Skin of body (tissue), 2 donors: ENCODE measurements around the gene HAUS1. TPM values are rescaled to one million over a fixed set of nuclear protein-coding genes. Genes with fewer than 3 reads are reported as not detected.

Experiments
- DNase-seq: peaks from one replicate; lab custom pipeline; 2025; lab: John Stamatoyannopoulos, UW
- total RNA-seq: library from RNA; depleted of rRNA; stranded (reverse); fragments of >200 nt; gene quantifications from one replicate; pipeline ENCODE4 v1.2.3, GENCODE V29; 2014

Gene HAUS1
- 21.3 TPM for total RNA-seq

DNA sequence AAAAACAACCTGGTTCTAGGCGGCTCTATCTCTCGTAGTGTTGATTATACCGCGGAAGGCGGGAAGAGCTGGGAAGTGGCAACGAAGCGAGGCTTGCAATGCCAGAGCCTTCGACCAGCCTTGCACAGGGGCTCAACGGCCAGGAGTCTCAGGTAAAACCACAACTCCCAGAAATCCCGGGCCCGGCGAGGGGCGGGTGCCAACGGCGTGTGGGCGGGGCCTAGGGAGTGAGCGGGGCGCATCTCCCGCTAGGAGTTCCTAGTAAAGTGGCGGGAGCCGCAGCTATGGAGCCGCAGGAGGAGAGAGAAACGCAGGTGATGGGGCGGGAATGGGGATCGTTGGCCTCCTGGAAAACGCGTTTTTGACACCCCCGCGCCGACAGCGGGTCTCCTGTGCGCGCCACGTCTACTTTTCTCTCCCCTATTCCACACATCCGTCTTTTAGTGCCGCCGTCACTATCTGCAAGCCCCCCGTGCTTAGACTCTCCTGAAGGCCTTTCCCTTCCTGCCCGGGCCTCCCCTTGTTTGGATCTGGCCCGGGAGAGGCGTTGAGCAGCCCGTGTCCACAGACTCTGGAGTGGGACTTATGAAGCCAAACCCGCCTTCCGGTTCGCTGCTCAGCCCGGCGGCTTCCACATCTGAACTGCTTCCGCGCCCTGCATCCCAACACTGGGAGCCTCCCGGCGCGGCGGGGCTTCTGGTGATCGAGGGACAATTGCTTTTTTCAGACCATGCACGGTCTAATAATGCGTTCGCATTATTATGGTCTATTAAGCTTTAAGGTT lies at the start of gene HAUS1:
Gene HAUS1, plus strand, starts transcription at position 258 of the 784 bp plus-strand sequence. Its CDS starts 27 bp downstream, at position 285.
- peak; percentile 75 for DNase-seq

- no peak for DNase-seq
Measured at GRCh38 chr18:46054956-46055837, 49.0 kb upstream of the HAUS1 start.

DNA sequence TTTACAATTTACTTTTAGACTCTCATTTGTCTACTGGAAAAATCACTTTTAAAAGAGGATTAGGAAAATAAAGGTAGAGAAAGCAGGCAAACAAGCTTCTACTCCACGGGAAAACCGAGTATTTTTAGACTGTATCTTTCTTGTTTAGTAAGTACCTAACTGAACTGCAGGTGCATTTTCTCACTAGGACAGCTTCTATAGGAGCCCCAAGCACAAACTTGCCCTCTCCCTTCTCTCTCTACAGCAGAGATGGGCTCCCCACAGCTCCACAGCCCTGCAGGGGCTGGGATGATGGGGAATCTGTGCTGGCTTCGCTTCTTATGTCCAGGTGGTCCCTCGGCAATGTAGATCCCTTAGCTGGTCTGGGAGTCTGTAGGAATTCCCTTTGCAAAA lies 48.4 kb upstream of the HAUS1 start:
- no peak for DNase-seq

- DNase-seq = no peak
Measured at GRCh38 chr18:46060359-46060841, 43.8 kb upstream of the HAUS1 start.

GRCh38 chr18:46061387-46061786 lies 42.8 kb upstream of the HAUS1 start:
- no peak for DNase-seq

- no peak for DNase-seq
Measured at GRCh38 chr18:46061796-46062195, 42.4 kb upstream of the HAUS1 start.

- DNase-seq = no peak
Measured at GRCh38 chr18:46062781-46063180, 41.4 kb upstream of the HAUS1 start.

DNA sequence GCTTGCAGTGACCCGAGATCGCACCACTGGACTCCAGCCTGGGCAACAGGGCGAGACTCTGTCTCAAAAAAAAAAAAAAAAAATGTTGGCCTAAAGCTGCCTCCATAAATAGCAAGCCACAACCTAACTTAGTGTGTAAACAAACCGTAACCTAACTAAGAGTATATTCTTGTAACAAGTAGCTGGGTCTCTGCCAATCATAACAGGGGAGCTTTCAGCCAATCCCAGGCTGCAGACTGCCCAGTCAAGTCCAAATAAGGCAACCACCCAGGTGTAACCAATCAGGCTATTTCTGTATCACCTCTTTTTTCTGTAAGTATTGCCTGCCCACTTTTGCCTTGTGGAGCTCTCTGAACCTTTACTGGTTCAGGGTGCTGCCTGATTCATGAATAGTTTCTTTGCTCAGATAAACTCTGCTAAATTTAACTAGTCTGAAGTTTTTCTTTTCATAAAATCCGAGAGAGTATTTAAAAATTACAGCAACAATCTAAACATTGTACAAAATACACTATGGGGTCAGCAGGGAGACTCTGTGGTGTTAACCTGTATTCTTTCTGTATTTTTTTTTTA lies 36.7 kb upstream of the HAUS1 start:
- DNase-seq = no peak

DNA sequence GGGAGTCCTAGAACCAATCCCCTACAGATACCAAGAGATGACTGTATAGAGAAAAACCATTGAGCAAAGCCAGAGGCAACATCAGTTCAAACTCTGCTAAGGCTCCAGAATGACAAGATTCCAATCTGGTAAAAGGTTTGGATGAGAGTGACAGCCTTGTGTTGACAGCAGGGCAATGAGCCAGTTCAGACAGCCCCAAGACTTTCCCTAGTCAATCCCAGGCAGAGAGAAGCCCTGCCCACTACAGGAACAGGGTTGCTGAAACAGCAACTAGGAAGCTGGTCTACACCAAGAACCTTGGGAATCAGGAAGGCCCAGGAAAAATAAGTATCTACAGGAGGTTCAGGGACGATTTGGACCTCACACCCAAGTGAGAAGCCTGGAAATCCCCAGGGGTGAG lies 35.4 kb upstream of the HAUS1 start:
- no peak for DNase-seq

GRCh38 chr18:46069524-46069923 lies 34.7 kb upstream of the HAUS1 start:
- no peak for DNase-seq

GRCh38 chr18:46070232-46070631 lies 34.0 kb upstream of the HAUS1 start:
- DNase-seq = no peak

DNA sequence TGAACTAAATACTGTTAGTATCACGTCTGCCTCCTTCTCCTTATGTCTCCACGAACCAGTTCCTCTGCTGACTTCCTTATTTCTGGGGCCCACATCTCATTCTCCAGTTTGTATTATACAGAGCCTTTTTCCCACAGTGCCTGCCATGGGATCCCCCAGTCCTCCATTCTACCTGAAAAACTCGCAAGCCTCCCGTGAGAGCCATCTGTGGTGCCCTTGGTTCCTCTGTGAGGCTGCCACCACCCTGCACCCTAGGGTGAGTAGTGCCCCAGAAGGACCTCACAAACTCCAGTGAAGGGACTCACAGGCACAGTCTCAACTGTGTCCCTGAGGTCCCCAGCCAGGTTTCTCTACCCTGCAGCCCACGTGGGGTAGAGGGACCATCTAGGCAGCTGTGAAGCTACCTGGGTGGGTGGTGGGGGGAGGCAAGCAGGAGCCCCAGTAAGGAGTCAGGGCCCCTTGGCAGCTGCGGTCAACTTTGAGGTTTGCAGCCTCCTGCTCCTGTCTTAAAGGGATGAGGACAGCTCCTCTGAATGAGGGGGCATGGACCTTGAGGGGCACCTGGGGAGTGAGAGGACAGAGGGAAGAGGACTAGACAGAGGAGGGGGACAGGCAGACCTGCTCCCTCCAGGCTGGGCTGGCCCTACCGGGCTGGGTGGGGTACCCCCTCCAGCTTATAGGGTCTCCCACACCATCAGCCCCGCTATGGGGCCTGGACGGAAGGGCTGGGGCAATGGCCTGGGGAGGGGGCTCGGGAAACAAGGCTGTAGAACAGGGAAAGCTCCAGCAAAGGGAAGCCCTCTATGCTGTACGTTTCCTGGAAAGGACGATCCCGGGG lies 33.2 kb upstream of the HAUS1 start:
- DNase-seq = no peak

- DNase-seq = peak; percentile 28
Measured at GRCh38 chr18:46071653-46072375, 32.4 kb upstream of the HAUS1 start, which contains the start of gene PSTPIP2. Gene PSTPIP2, minus strand, starts transcription at chr18:46072260. Its CDS starts 72 bp downstream, at chr18:46072188.

GRCh38 chr18:46072376-46072867 lies 31.8 kb upstream of the HAUS1 start:
- DNase-seq = no peak

DNA sequence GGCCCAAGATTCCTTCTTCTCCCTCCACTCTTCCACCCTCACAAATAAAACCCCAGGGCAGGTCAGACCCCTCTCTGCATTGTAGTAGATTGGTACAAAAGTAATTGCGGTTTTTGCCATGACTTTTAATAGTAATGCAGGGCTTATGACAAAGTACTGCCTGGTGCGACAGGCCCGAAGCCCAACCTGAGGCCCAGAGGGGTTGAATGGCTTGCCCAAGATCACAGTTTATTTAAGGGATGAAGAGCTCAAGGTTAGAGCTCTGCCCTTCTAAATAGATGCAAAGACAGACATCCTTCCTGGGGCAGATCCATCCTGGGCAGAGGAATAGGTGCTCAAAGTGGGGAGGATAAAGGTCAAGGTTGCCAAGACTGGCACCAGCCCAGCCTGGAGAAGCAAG lies 31.2 kb upstream of the HAUS1 start:
- DNase-seq = no peak

- DNase-seq = peak; percentile 51
Measured at GRCh38 chr18:46073474-46074331, 30.5 kb upstream of the HAUS1 start.

GRCh38 chr18:46079336-46079735 lies 24.8 kb upstream of the HAUS1 start:
- DNase-seq = no peak

DNA sequence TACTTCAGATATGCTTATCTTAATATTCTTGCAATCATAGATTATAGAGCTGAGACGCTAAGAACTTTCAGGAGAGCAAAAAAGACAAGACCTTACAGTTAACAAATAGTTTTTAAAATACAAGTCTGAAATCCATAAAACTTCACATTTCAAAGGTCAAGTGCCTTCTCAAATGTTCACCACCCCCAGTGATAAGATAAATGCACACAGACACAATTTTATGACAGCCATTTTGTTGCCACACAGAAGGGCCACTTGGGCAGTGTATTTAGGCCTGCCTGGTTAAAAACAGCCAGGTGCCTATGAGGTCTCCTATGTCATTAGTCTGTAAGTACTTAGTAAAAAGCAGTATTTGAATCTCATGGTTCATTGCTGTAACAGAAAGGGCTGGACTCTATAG lies 24.0 kb upstream of the HAUS1 start:
- DNase-seq = no peak

DNA sequence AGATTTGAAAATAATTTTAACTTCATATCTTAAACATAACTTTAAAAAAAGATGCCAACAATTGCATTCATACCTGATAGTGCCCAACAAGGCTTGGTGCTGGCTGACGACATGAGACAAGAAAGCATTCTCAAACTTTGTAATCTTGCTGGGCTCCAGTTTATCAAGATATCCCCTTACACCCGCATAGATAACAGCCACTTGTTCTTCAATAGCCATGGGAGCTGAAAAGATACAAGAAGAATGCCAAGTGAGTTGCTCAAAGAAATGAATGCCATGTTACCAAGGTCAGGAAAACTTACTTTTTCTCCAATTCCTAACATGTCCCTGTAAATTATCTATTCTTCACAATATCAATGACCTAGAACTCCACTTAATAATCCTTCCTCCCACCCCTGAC lies 19.8 kb upstream of the HAUS1 start:
- DNase-seq = no peak
